Astrocyte of the hippocampus (primary cell): ENCODE results near the gene ZNF620.
A peak's percentile ranks its signal among the peaks of the same experiment; 100 is the strongest.
"Not testable (repeated sequence)": the region's sequence is repeated elsewhere in the genome, so short reads cannot be mapped to it uniquely, and the experiment has no call there.

Experiments used
- DNase-seq: peaks from one replicate; pipeline ENCODE4 v3.0.0; 2011; ENCODE audit warnings: low read depth, low spot score

ZNF620 gene

DNA sequence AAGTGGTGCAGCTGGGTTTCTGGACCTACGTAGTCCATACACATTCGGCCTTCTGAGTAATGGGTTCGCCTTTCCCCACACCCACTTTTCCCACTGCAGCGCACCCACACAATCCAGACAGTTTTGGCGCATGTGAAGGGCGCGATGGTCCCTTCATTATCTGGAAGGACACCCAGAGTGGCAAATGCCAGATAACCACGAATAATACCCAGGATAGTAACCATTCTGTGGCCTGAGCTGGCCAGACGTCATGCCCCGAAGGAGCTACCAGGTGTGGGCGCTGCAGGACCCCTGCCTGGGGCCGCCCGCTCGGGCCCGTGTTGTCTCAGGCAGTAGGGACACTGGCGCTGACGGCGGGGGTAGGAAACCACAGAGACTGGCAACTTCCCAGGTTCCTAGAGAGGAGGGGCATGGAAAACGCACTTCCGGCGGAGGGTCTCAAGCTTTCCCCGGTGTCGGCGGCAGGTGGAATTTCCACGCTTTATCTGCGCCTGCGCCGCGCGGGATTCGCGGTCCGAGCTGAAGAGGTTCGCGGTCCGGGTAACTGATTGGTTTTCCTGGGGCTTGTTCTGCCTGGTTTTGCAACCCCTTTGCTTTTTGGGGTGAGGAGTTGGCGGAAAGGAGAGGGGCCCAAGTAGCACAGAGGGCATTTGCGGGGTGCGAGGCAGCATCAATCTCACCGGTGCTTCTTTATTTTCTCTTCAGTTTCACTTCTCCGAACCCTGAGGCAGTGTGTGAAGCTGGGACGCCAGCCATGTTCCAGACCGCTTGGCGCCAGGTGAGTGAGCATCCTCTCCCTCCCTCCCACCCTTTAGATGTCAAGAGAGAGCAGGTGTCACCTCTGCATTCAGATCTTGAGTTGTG is at the start of gene ZNF620:
Gene ZNF620 (plus strand): TSS at position 441 of the 864 bp plus-strand sequence. CDS start 314 bp downstream, at position 755.
- DNase-seq: peak; percentile 88

DNA sequence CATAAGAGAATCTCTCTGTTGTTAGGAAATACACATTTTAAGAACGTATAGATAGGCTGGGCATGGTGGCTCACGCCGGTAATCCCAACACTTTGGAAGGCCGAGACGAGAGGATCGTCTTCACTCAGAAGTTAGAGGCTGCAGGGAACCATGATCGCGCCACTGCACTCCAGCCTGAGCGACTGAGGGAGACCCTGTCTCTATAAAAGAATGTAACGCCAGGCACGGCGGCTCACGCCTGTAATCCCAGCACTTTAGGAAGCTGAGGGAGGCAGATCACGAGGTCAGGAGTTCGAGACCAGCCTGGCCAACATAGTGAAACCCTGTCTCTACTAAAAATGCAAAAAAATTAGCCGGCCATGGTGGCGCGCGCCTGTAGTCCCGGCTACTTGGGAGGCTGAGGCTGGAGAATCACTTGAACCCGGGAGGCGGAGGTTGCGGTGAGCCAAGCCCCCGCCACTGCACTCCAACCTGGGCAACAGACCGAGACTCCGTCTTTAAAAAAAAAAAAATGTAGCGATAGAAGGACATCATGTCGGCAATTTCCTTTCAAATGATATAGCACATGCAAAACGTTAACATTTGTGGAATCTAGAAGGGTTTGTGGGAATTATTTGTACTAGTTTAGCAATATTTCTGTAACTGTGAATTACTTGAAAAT is 49.4 kb upstream of the ZNF620 start:
- DNase-seq: no peak

DNA sequence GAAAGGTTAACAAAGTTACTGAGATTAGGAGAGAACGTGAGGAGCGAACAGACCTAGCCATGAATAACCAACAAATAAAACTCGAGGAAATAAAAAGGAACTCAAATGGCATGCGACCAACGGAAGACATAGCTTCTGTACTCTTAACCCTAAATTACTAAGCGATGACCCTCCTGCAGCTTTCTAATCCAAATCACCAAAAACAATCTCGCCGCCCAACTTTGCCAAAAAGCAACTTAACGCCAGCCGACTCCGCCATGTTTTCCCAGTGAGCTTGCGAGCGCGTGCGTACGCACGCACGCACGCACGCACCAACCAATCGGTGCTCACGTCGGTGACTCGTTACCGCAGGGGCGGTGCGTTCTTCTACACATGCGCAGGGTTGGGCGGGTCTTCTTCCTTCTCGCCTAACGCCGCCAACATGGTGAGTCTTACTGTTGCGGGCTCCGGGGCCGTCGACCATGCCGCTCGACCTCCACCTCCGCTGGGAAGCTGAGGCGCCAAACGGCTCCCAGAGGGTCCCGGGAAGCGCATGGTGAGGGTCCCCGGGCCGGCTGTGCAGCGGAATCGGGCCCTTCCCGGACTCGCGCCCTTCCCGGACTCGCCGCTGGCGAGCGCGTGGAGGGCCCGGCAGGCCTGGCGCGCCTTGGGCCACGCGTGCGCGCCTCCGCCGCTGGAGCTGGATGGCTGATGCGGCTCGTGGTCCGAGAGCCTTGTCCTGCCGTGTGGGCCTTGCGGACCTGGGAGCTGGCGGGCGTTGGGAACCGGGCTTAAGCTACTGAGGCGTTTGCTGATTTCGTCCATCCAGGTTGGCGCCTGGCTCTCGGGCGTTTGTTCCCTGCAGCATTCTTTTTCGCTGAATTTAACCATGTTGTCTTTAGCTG is 48.7 kb upstream of the ZNF620 start, which contains the start of gene RPL14:
Gene RPL14 (plus strand): TSS at position 400 of the 884 bp plus-strand sequence. CDS start 133 bp downstream, at position 533.
- peak; percentile 98 for DNase-seq

- no peak for DNase-seq
Measured at GRCh38 chr3:40458473-40458872, 47.4 kb upstream of the ZNF620 start.

- DNase-seq: not testable (repeated sequence)
Measured at GRCh38 chr3:40460481-40460880, 45.4 kb upstream of the ZNF620 start.

DNA sequence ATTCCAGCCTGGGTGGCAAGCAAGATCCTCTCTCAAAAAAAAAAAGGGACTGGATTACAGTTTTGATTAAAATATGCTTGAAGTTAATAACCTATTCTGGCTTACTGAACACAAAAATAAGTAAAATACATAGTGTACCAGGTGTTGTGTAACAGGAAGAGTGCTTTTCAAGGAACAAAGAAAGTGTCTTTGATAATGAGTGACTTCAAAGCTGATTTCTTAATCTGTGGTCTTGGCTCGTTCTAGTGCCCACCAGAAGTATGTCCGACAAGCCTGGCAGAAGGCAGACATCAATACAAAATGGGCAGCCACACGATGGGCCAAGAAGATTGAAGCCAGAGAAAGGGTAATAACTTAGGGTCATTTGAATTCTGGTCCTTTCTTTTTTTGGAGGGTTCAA is 44.7 kb upstream of the ZNF620 start:
- DNase-seq: no peak

- DNase-seq: not testable (repeated sequence)
Measured at GRCh38 chr3:40462838-40463237, 43.0 kb upstream of the ZNF620 start.

- no peak for DNase-seq
Measured at GRCh38 chr3:40463579-40463978, 42.3 kb upstream of the ZNF620 start.

DNA sequence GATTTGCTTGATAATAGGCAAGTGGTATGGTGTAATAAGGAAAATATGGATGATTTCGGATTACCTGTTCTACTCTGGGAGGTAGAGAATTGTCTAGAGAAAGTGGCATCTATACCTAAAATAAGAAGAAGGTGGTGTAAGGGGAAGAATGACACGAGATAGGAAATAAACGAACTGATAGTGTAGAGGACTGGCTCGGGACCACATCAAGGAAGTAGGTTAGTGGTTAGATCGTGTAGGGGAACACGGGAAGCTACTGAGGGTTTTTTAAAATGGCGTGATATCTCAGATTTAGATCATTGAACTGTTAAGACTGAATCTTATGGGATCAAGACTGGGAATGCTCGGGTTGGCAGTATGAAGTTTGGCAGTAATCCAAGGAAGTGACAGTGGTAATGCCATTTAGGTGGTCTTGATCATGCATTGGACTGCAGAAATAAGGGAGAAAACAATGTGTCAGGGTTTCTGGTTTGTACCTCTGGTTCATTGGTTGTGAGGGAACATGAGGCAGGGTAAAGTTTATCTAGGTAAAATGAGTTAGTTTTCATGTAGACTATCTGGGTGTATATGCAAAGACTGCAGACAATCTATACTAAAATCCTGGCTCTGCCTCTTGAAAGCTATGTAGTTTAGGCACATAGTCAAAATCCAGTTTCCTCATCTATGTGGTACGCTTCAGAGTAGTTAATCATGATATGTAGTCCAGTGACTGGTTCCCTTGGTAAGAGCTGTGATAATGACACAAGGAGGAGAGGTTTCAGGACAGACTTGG is 41.3 kb upstream of the ZNF620 start:
- DNase-seq: no peak

DNA sequence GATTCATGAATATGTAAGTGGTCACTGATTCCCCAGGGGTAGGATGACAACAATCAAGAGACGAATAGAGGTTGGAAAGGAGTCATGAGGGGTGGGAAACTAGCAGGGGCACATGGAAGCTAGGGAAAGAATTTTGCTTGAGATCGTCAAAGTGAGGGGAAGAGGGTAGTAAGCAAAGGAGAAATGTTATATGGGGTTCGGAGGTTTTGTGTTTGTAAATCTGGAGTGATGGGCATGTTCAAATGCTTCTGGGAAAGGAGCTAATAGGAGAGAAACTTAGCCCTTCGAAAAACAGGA is 40.8 kb upstream of the ZNF620 start:
- no peak for DNase-seq

DNA sequence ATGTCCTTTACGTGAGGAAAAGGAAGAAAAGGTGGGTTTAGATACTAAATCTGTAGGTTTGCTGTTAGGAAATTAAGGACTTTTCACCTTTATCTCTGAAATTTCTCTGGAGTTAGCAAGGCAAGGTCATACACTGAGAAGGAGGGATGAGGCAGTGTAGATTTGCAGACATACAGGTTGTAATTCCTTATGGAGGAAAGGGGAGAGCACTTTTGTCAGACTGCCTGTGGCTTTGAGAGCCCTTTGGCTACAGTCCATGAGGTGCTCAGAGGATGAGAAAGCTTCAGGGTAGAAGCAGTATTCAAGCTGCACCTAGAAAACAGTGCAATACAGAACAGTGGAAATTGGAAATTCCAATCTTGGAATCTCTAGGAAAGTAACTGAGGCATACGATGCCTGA is 40.4 kb upstream of the ZNF620 start:
- no peak for DNase-seq

GRCh38 chr3:40468018-40468417 is 37.8 kb upstream of the ZNF620 start:
- DNase-seq: no peak

- no peak for DNase-seq
Measured at GRCh38 chr3:40470701-40471100, 35.1 kb upstream of the ZNF620 start.

DNA sequence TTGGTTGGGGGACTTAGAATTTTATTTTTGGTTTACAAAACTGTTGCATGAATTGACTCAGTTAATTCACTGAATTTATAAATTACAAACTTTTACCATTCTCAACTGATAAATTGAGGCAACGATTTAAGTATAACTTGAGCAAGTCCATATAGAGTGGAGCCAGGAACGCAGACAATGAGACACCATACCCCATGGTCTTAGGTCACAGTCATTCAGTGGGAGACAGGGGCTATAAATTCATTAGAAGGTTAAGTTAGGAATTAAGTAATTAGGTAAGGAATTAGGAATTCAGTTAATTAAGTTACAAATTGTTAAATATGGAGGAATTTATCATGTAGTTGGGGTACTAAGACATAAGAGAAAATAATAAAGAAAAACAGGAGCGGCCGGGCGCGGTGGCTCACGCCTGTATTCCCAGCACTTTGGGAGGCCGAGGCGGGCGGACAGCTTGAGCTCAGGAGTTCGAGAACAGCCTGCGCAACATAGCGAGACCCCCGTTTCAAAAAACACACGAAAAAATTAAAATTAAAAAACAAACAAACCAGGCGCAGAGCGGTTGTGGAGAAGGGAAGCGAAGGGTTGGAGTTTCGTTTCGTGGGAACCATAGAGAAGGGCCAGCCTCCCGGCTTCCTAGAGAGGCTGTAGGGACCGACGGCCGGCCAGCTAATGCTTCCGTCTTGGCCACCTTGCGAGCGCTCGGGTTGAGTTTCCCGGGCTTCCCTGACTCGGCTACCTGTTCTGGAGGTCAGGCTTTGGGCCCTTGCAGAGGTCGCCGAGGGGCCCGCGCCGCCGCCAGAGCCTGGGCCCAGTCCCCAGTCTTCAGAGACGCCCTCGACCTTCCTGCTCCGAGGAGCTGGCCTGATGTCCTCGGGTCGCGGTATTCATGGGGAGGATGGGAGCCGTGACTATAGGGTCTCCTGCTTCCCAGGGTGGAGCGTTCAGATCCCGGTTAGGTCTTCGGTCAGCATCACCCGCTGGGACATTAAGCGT is 29.1 kb upstream of the ZNF620 start, which contains the start of gene ZNF619:
Gene ZNF619 (plus strand): TSS at position 645 of the 993 bp plus-strand sequence. CDS start 858 bp downstream, outside the sequence.
- peak; percentile 88 for DNase-seq

GRCh38 chr3:40477666-40478065 is 28.2 kb upstream of the ZNF620 start:
- no peak for DNase-seq

- no peak for DNase-seq
Measured at GRCh38 chr3:40487172-40487571, 18.7 kb upstream of the ZNF620 start.

DNA sequence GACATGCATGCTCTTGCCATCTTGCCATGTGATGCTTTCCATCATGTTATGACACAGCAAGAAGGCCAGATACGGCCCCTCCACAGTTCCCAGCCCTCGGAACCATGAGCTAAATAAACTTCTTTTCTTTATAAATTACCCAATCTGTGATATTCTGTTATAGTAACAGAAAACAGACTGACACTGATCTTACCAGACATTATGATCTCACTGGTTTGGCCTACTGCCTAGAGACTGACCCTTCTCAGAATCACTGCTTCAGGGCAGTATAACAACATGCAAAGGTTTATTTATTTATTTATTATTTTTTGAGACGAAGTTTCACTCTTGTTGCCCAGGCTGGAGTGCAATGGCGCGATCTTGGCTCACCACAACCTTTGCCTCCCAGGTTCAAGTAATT is 14.9 kb upstream of the ZNF620 start:
- DNase-seq: no peak

DNA sequence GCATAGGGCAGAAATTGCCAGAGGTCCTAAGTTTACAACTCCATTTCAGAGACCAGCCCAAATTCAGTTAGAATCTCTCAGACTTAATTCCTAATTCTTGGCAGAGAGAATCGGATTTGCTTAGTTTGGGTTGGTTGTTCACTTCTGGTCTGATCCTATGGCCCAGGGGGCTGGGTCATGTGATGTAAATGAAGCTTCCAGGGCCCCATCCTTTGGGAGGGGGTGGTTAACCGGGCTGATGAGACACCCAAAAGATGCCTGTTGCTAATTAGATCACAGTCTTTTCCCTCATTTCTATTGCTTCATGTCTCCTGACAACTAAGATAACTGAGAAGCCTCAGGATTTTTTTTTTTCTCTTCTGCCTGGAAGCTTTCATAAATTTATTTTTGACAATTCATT is 11.1 kb upstream of the ZNF620 start:
- no peak for DNase-seq

DNA sequence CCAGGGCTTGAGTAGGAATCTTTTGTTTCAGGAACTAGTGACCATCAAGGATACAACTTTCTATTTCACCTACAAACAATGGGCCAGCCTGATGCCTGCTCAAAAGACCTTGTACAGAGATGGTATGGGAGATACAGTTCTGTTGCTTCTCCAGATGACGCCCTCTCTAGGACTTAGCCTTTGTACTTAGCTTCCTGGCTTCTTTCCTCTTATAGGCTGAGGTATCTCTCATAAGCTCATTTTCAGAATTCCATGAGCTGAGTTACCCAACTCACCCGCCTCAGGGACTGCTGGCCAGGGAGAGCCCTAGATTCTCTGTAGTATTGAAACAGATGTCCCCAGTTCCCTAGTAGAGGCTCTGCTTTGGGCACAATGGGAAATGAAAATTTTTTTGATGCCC is 8.6 kb upstream of the ZNF620 start:
- DNase-seq: no peak

DNA sequence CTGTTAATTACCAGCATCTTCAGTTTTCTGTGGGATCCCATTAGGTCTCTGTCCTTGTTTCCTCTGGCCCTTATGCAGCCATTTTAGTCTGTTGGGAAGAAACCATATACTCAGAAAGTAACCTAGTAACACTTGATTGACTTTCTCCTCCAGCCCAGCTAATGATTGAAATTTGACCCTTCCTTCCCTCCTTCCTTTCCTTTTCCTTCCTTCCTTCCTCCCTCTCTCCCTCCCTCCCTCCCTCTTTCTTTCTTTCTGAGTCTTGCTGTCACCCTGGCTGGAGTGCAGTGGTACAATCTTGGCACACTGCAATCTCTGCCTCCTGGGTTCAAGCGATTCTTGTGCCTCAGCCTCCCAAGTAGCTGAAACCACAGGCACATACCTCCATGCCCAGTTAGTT is 5.9 kb upstream of the ZNF620 start:
- no peak for DNase-seq
